ENCODE measurements around the gene RECK. TPM values are rescaled to one million over a fixed set of nuclear protein-coding genes. Genes with fewer than 3 reads are reported as not detected.
"Not testable (repeated sequence)": the region's sequence is repeated elsewhere in the genome, so short reads cannot be mapped to it uniquely, and the experiment has no call there.

Gene RECK
- polyA plus RNA-seq, 3 donors = 1.6 to 11.5 (median 7.4) TPM

GRCh38 chr9:36144309-36145232, 107.9 kb downstream of the RECK start:
- H3K27ac ChIP-seq (ENCODE audit: low read depth, low read length) = no peak overlapping the region
- 62 to 82% (median 68%) methylated on average over 12 of the region's 12 CpGs for WGBS, 3 donors

- 96 to 98% (median 97%) methylated on average over 4 of the region's 4 CpGs for WGBS, 3 donors
- H3K27ac ChIP-seq (ENCODE audit: low read depth, low read length) = no peak overlapping the region
These were observed 109.3 kb downstream of the RECK start for GRCh38 chr9:36145970-36146369.

- 85 to 90% (median 90%) methylated on average over 10 of the region's 10 CpGs for WGBS, 3 donors
- no peak overlapping the region for H3K27ac ChIP-seq (ENCODE audit: low read depth, low read length)
These were observed 109.9 kb downstream of the RECK start for GRCh38 chr9:36146651-36147050.

- H3K27ac ChIP-seq (ENCODE audit: low read depth, low read length) = no peak overlapping the region
- 85 to 92% (median 86%) methylated on average over 14 of the region's 14 CpGs for WGBS, 3 donors
These were observed 110.9 kb downstream of the RECK start for GRCh38 chr9:36147441-36148175.

GRCh38 chr9:36148311-36149051, 111.8 kb downstream of the RECK start:
- 54 to 69% (median 55%) methylated on average over 14 of the region's 14 CpGs for WGBS, 3 donors
- no peak overlapping the region for H3K27ac ChIP-seq (ENCODE audit: low read depth, low read length)

- WGBS, 3 donors = 61 to 79% (median 68%) methylated on average over 4 of the region's 4 CpGs
These were observed 112.5 kb downstream of the RECK start for GRCh38 chr9:36149197-36149596.

GRCh38 chr9:36150574-36151315, 114.0 kb downstream of the RECK start:
- WGBS, 3 donors = 43 to 49% (median 43%) methylated on average over 4 of the region's 4 CpGs
- peak overlapping the region; percentile 87 for H3K27ac ChIP-seq (ENCODE audit: low read depth, low read length)

More at GRCh38 chr9:36149197-36149596, 112.5 kb downstream of the RECK start:
- no peak overlapping the region for H3K27ac ChIP-seq (ENCODE audit: low read depth, low read length)

GRCh38 chr9:36151316-36152210, 114.8 kb downstream of the RECK start:
- 49 to 76% (median 53%) methylated on average over 14 of the region's 14 CpGs for WGBS, 3 donors
- peak overlapping the region; percentile 87 for H3K27ac ChIP-seq (ENCODE audit: low read depth, low read length)

GRCh38 chr9:36152741-36153438, 116.2 kb downstream of the RECK start:
- 89 to 91% (median 90%) methylated on average over 9 to 10 of the region's 10 CpGs for WGBS, 3 donors

GRCh38 chr9:36153746-36154145, 117.0 kb downstream of the RECK start:
- WGBS, 3 donors = 69 to 76% (median 70%) methylated on average over 9 of the region's 9 CpGs
- no peak overlapping the region for H3K27ac ChIP-seq (ENCODE audit: low read depth, low read length)

More at GRCh38 chr9:36152741-36153438, 116.2 kb downstream of the RECK start:
- no peak overlapping the region for H3K27ac ChIP-seq (ENCODE audit: low read depth, low read length)

GRCh38 chr9:36154331-36154952, 117.7 kb downstream of the RECK start:
- H3K27ac ChIP-seq (ENCODE audit: low read depth, low read length) = peak overlapping the region; percentile 78
- 6 to 48% (median 22%) methylated on average over 11 of the region's 11 CpGs for WGBS, 3 donors

GRCh38 chr9:36156116-36156515, 119.4 kb downstream of the RECK start:
- WGBS, 3 donors = 92 to 99% (median 99%) methylated on average over 6 of the region's 6 CpGs
- no peak overlapping the region for H3K27ac ChIP-seq (ENCODE audit: low read depth, low read length)

GRCh38 chr9:36158122-36158521, 121.4 kb downstream of the RECK start:
- no peak overlapping the region for H3K27ac ChIP-seq (ENCODE audit: low read depth, low read length)
- WGBS, 3 donors = 43 to 77% (median 55%) methylated on average over 2 of the region's 2 CpGs

- H3K27ac ChIP-seq (ENCODE audit: low read depth, low read length) = no peak overlapping the region
- 64 to 78% (median 68%) methylated on average over 7 of the region's 7 CpGs for WGBS, 3 donors
These were observed 122.2 kb downstream of the RECK start for GRCh38 chr9:36158917-36159316.

GRCh38 chr9:36159509-36159908, 122.8 kb downstream of the RECK start:
- H3K27ac ChIP-seq (ENCODE audit: low read depth, low read length) = not testable (repeated sequence)
- WGBS, 3 donors = 84 to 91% (median 91%) methylated on average over 4 of the region's 4 CpGs

- H3K27ac ChIP-seq (ENCODE audit: low read depth, low read length) = not testable (repeated sequence)
- 77 to 88% (median 81%) methylated on average over 11 of the region's 11 CpGs for WGBS, 3 donors
These were observed 123.4 kb downstream of the RECK start for GRCh38 chr9:36160126-36160525.

Measured in adipose tissue (tissue), 3 donors.